Tibial artery (tissue), 4 donors: Measurements from ENCODE around the gene MIPOL1.
A peak's percentile ranks its signal among the peaks of the same experiment; 100 is the strongest.

Source experiments
- DNase-seq, 2 donors: peaks; one replicate each; pipeline ENCODE4 v3.0.0-alpha.2; 2019
- H3K27ac ChIP-seq, 2 donors: fragments of 200-600 bp; sonication (generic) in 1 of 2; 1 replicate in 1 of 2; 2 replicates in 1 of 2; pipeline ENCODE4 v1.5.1; 2018 to 2019; ENCODE audit warnings: mild to moderate bottlenecking in 1 of 2
- H3K27me3 ChIP-seq, 2 donors: fragments of 200-600 bp; sonication (generic) in 1 of 2; one replicate each; pipeline versions ENCODE4 v1.5.1 to v1.6.0; 2016 to 2019
- H3K36me3 ChIP-seq, 3 donors: fragments of 200-600 bp; sonication (generic) in 2 of 3; one replicate each; pipeline ENCODE4 v1.5.1; 2016 to 2019; ENCODE audit warnings: mild to moderate bottlenecking in 2 of 3
- H3K4me1 ChIP-seq, 4 donors: fragments of 200-600 bp; sonication (generic) in 2 of 4; 1 replicate in 3 of 4; 2 replicates in 1 of 4; pipeline ENCODE4 v1.5.1; 2016 to 2019
- H3K4me3 ChIP-seq, 2 donors: fragments of 200-600 bp; sonication (generic) in 1 of 2; 1 replicate in 1 of 2; 2 replicates in 1 of 2; pipeline ENCODE4 v1.5.1; 2018 to 2019; ENCODE audit warnings: mild to moderate bottlenecking in 2 of 2
- H3K9me3 ChIP-seq, 3 donors: fragments of 200-600 bp; sonication (generic) in 1 of 3; one replicate each; pipeline ENCODE4 v1.5.1; 2016 to 2019
- intact Hi-C: fragments of 100-400 bp; cut with DNase I; formaldehyde crosslinking; loops from one replicate; pipeline ENCODE4 v1.15.0; 2023; ENCODE audit warnings: low total_unique reads
- TF ChIP-seq, protein P1 (sequence below), 2 experiments: fragments of 200-600 bp in 1 of 2; fragments of 450-650 bp in 1 of 2; IDR thresholded peaks; one replicate each; pipeline ENCODE4 v1.5.1; 2017 to 2019; ENCODE audit warnings: antibody characterized with exemption in 2 of 2, mild to moderate bottlenecking in 1 of 2, moderate library complexity in 1 of 2

The MIPOL1 gene

GRCh38 chr14:37591311-37591940, 393.7 kb downstream of the MIPOL1 start:
- intact Hi-C loops: loop anchor here (10.0 kb wide), 1 partner anchor 347 kb away; no protein-coding TSS in a partner anchor
- Histone ChIP-seq H3K9me3 (no peaks in the 10 kb centered on the region), H3K36me3 (no peaks in the 10 kb centered on the region), H3K4me1 (peaks cover 0 to 38% (median 34%) of the 10 kb centered on the region in 4 donors), H3K27me3 (peaks cover 22 to 97% of the 10 kb centered on the region in 2 donors), H3K4me3 (no peak overlapping the region), H3K27ac (no peak overlapping the region)
- no peak for DNase-seq
- TF ChIP-seq, protein P1, sequence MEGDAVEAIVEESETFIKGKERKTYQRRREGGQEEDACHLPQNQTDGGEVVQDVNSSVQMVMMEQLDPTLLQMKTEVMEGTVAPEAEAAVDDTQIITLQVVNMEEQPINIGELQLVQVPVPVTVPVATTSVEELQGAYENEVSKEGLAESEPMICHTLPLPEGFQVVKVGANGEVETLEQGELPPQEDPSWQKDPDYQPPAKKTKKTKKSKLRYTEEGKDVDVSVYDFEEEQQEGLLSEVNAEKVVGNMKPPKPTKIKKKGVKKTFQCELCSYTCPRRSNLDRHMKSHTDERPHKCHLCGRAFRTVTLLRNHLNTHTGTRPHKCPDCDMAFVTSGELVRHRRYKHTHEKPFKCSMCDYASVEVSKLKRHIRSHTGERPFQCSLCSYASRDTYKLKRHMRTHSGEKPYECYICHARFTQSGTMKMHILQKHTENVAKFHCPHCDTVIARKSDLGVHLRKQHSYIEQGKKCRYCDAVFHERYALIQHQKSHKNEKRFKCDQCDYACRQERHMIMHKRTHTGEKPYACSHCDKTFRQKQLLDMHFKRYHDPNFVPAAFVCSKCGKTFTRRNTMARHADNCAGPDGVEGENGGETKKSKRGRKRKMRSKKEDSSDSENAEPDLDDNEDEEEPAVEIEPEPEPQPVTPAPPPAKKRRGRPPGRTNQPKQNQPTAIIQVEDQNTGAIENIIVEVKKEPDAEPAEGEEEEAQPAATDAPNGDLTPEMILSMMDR (IDR thresholded peaks at IDR 0.05): no peak

DNA sequence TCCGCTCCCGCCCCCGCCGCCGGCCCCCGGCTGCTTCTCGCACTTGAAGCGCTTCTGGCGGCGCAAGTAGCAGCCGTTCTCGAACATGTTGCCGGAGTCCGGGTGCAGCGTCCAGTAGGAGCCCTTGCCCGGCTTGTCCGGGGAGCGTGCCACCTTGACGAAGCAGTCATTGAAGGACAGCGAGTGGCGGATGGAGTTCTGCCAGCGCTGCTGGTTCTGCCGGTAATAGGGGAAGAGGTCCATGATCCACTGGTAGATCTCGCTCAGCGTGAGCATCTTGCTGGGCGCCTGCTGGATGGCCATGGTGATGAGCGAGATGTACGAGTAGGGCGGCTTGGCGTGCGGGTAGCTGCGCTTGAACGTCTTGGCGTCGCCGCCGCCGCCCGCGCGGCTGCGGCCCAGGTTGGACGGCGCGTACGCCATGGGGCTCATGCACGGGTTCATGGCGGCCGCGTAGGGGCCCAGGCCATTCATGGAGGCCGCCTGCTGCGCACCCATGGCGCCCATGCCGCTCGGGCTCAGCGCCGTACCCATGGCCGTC, 394.3 kb downstream of the MIPOL1 start:
- intact Hi-C loops: loop anchor here (10.0 kb wide), 1 partner anchor 347 kb away; no protein-coding TSS in a partner anchor
- Histone ChIP-seq H3K4me1 (peaks cover 0 to 38% (median 34%) of the 10 kb centered on the region in 4 donors), H3K27me3 (peaks cover 22 to 97% of the 10 kb centered on the region in 2 donors)

GRCh38 chr14:37592482-37593408, 395.0 kb downstream of the MIPOL1 start:
- no peak for DNase-seq
- intact Hi-C loops: loop anchor here (10.0 kb wide), 1 partner anchor 348 kb away; no protein-coding TSS in a partner anchor
- Histone ChIP-seq H3K27ac (no peak overlapping the region), H3K4me1 (peaks cover 0 to 36% (median 33%) of the 10 kb centered on the region in 4 donors), H3K36me3 (no peaks in the 10 kb centered on the region), H3K9me3 (no peaks in the 10 kb centered on the region), H3K4me3 (no peak overlapping the region), H3K27me3 (peaks cover 16 to 97% of the 10 kb centered on the region in 2 donors)
- TF ChIP-seq, protein P1 (IDR thresholded peaks at IDR 0.05): no peak

More for the DNA sequence above, 394.3 kb downstream of the MIPOL1 start:
- TF ChIP-seq, protein P1 (IDR thresholded peaks at IDR 0.05): no peak
- H3K36me3 ChIP-seq: no peaks in the 10 kb centered on the region
- H3K27ac ChIP-seq: no peak overlapping the region
- H3K9me3 ChIP-seq: no peaks in the 10 kb centered on the region
- H3K4me3 ChIP-seq: no peak overlapping the region
- DNase-seq: no peak

DNA sequence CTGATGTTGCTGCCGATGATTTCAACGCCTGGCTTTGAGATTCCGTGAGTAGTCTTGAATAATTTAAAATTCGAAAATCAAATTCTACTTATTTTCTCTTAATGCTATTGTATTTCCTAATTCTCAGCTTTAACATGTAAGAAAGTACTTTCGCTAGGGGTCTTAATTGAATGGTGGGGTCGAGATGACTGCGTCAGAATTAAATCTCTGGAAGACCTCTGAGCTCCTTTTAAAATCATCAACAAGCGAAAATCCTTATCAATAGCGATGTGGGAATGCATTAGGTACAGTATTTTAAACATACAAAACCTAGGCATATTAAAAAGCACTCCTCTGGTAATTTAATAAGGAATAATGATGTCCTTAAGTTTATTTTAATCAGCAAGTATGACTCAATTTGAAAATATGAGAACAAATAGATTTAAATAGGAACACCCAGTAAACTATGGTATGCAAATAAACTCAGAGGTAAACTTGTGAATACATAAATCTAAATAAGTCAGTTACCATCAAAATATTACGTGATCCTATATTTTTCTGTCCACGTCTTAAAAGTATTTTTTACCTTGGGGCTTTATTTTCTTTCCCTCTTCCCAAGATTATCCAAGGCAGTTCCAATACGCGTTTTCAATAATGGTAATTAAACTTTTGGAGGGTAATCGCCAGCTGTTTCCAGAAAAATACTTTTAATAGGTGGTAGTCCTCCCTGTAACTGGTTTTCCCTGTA, 395.9 kb downstream of the MIPOL1 start:
- H3K36me3 ChIP-seq: no peaks in the 10 kb centered on the region
- H3K4me3 ChIP-seq: peak overlapping the region in 1 of 2 donors; percentile 52
- H3K9me3 ChIP-seq: no peaks in the 10 kb centered on the region
- peaks cover 22 to 97% of the 10 kb centered on the region in 2 donors for H3K27me3 ChIP-seq
- intact Hi-C loops: loop anchor here (10.0 kb wide), 1 partner anchor 349 kb away; no protein-coding TSS in a partner anchor
- no peak overlapping the region for H3K27ac ChIP-seq
- no peak for DNase-seq
- peaks cover 0 to 37% (median 32%) of the 10 kb centered on the region in 4 donors for H3K4me1 ChIP-seq
- TF ChIP-seq, protein P1 (IDR thresholded peaks at IDR 0.05): no peak
